ENCODE measurements around the gene TMC5.

The TMC5 gene

DNA sequence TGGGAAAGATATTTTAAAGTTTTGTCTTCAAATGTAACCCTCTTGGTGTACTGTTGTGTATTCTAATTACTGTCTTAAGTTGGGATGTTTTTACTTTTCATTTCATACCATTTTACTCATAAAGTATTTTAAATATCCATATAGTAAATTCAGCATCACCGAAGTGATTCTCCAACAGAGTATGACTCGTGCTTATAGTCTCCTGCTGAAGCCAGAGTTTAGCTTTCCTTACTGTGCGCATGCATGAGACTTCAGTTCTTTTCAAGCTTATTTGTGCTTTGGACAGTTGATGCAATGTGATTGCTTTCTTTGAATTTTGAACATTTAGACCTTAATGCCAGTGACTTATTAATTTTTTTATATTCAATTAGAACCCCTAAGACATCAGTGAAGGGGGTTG lies 130.5 kb downstream of the TMC5 start:
- DNase-seq, result no peak
